ENCODE data around the gene SDR9C7.

The SDR9C7 gene

GRCh38 chr12:56930241-56930640 lies 4.0 kb downstream of the SDR9C7 start:
- Histone ChIP-seq H3K4me3 (replicated peaks; ENCODE audit: insufficient read depth, low read length) (no peak overlapping the region), H3K27ac (replicated peaks) (no peak overlapping the region), H3K27me3 (ENCODE audit: insufficient read depth, poor library complexity, severe bottlenecking) (no peaks in the 10 kb centered on the region)
- TF ChIP-seq REST (IDR thresholded peaks at IDR 0.05; ENCODE audit: insufficient replicate concordance, low read depth) (no peak), POLR2AphosphoS5 (IDR thresholded peaks at IDR 0.05; ENCODE audit: low read depth) (no peak), CTCF (IDR thresholded peaks at IDR 0.05; ENCODE audit: insufficient read depth, low read length) (no peak), GABPA (IDR thresholded peaks at IDR 0.05; ENCODE audit: low read depth) (no peak)
- DNase-seq (ENCODE audit: low read depth in 1 of 2, low spot score in 1 of 2), result no peak

GRCh38 chr12:56929780-56930179 lies 4.4 kb downstream of the SDR9C7 start:
- Histone ChIP-seq H3K27ac (replicated peaks) (no peak overlapping the region), H3K4me3 (replicated peaks; ENCODE audit: insufficient read depth, low read length) (no peak overlapping the region), H3K27me3 (ENCODE audit: insufficient read depth, poor library complexity, severe bottlenecking) (no peaks in the 10 kb centered on the region)
- DNase-seq (ENCODE audit: low read depth in 1 of 2, low spot score in 1 of 2), result no peak
- no peak for TF ChIP-seq CTCF (IDR thresholded peaks at IDR 0.05; ENCODE audit: insufficient read depth, low read length)
- no peak for TF ChIP-seq GABPA (IDR thresholded peaks at IDR 0.05; ENCODE audit: low read depth)
- TF ChIP-seq REST (IDR thresholded peaks at IDR 0.05; ENCODE audit: insufficient replicate concordance, low read depth), result no peak
- TF ChIP-seq SPI1 (IDR thresholded peaks at IDR 0.05; ENCODE audit: borderline replicate concordance, low read depth), result no peak
- TF ChIP-seq POLR2AphosphoS5 (IDR thresholded peaks at IDR 0.05; ENCODE audit: low read depth), result no peak

GRCh38 chr12:56928262-56928661 lies 5.9 kb downstream of the SDR9C7 start:
- Histone ChIP-seq H3K27me3 (ENCODE audit: insufficient read depth, poor library complexity, severe bottlenecking) (no peaks in the 10 kb centered on the region), H3K27ac (replicated peaks) (no peak overlapping the region), H3K4me3 (replicated peaks; ENCODE audit: insufficient read depth, low read length) (no peak overlapping the region)
- TF ChIP-seq REST (IDR thresholded peaks at IDR 0.05; ENCODE audit: insufficient replicate concordance, low read depth), result no peak
- TF ChIP-seq CTCF (IDR thresholded peaks at IDR 0.05; ENCODE audit: insufficient read depth, low read length), result no peak
- TF ChIP-seq POLR2AphosphoS5 (IDR thresholded peaks at IDR 0.05; ENCODE audit: low read depth), result no peak
- TF ChIP-seq GABPA (IDR thresholded peaks at IDR 0.05; ENCODE audit: low read depth), result no peak
- no peak for TF ChIP-seq SPI1 (IDR thresholded peaks at IDR 0.05; ENCODE audit: borderline replicate concordance, low read depth)
- peak in 1 of 2 experiments; percentile 23 for DNase-seq (ENCODE audit: low read depth in 1 of 2, low spot score in 1 of 2)

Data from HL-60 (cell line).